ENCODE measurements around the gene AGMO.

Gene AGMO

DNA sequence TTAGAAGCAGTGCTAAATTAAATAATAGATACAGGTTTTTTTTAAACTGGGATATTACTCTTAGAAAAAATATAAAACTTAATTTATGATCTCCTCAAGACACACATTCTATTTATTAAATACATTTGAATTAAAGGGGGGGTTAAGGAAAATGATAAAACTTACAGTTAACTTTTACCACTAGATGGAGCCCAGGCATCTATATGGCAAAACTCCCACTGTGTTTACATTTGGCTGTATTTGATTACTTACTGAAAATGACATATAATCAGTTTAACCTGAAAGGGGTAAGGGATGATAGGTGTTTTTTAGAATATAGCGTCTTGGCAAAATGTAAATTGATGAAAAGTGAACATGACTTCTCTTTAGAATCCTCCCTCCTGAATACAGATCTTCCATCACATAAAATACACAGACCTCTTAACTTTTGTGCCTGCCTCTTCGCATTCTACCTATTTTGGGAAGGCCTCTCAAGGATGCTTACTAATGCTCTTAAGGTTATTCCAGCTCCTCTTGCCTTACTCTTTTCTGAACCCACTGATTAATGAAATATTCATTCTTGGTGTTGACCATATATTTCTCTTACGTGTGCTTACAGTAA is 235.7 kb downstream of the AGMO start:
- Histone ChIP-seq H3K9me3 (ENCODE audit: control insufficient read depth, low read length) (no peaks in the 10 kb centered on the region), H2BK15ac (ENCODE audit: low read depth, poor library complexity, severe bottlenecking) (no peak overlapping the region), H2BK120ac (ENCODE audit: low read depth, low read length) (no peak overlapping the region), H3K23ac (ENCODE audit: low read length in 2 of 2) (no peak overlapping the region), H3K9ac (ENCODE audit: low read length) (peak overlapping the region; percentile 8), H3K27me3 (ENCODE audit: control insufficient read depth in 1 of 2, insufficient read depth in 1 of 2, low read length in 2 of 2) (no peaks in the 10 kb centered on the region), H3K4ac (ENCODE audit: low read depth in 1 of 2, low read length in 2 of 2) (no peak overlapping the region), H3K79me1 (replicated peaks; ENCODE audit: low read length, poor library complexity, severe bottlenecking) (no peaks in the 10 kb centered on the region), H4K8ac (ENCODE audit: low read length) (no peak overlapping the region), H2AK5ac (ENCODE audit: low read length, severe bottlenecking) (no peak overlapping the region), H2BK12ac (ENCODE audit: low read length in 2 of 2) (no peak overlapping the region), H3K14ac (ENCODE audit: low read length in 2 of 2) (no peak overlapping the region), H3K18ac (ENCODE audit: low read depth in 1 of 2, low read length in 2 of 2) (no peak overlapping the region), H3K4me2 (ENCODE audit: low read length, poor library complexity, severe bottlenecking) (no peak overlapping the region), H3K27ac (ENCODE audit: low read length, poor library complexity, severe bottlenecking) (no peak overlapping the region), H3K36me3 (ENCODE audit: control insufficient read depth in 1 of 2, insufficient read depth in 2 of 2, low read depth in 1 of 2, low read length in 2 of 2) (no peaks in the 10 kb centered on the region), H3K4me3 (ENCODE audit: insufficient read depth in 1 of 2, low read depth in 1 of 2, low read length in 2 of 2) (no peak overlapping the region), H3K4me1 (ENCODE audit: control insufficient read depth, insufficient read depth, low read depth, low read length) (no peaks in the 10 kb centered on the region), H2AFZ (ENCODE audit: low read depth, low read length) (no peak overlapping the region), H4K91ac (ENCODE audit: low read length) (no peak overlapping the region), H2BK5ac (ENCODE audit: low read depth, low read length, poor library complexity, severe bottlenecking) (no peak overlapping the region)
- DNase-seq = peak; percentile 50
- 71% methylated on average over 3 of the region's 3 CpGs for WGBS

DNA sequence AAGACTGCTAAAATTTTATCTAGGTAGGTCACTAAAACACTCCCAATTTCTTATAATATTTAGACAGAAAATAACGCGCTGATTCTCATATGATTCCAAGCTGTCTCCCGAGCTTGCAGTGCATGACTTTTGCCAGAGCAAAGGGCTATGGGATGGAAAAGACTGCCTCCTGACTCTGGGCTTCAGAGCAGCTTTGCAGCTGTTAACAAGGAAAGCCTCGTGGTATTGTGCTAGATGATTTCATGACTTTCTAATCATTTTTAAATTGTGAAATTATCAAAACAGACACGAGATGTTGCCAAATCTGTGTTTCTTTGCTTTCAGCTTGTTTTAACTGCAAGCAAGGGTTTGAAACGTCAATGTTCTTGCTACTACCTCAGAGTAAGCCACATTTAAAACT is 238.3 kb downstream of the AGMO start:
- no peaks in the 10 kb centered on the region for H3K79me1 ChIP-seq (replicated peaks; ENCODE audit: low read length, poor library complexity, severe bottlenecking)
- no peak for DNase-seq
- H2BK15ac ChIP-seq (ENCODE audit: low read depth, poor library complexity, severe bottlenecking) = no peak overlapping the region
- H4K91ac ChIP-seq (ENCODE audit: low read length) = no peak overlapping the region
- peak overlapping the region; percentile 42 for H3K9ac ChIP-seq (ENCODE audit: low read length)
- no peaks in the 10 kb centered on the region for H3K9me3 ChIP-seq (ENCODE audit: control insufficient read depth, low read length)
- H3K27me3 ChIP-seq (ENCODE audit: control insufficient read depth in 1 of 2, insufficient read depth in 1 of 2, low read length in 2 of 2) = no peaks in the 10 kb centered on the region
- H2BK120ac ChIP-seq (ENCODE audit: low read depth, low read length) = no peak overlapping the region
- no peak overlapping the region for H3K4me3 ChIP-seq (ENCODE audit: insufficient read depth in 1 of 2, low read depth in 1 of 2, low read length in 2 of 2)
- H3K27ac ChIP-seq (ENCODE audit: low read length, poor library complexity, severe bottlenecking) = no peak overlapping the region
- H2AFZ ChIP-seq (ENCODE audit: low read depth, low read length) = no peak overlapping the region
- no peak overlapping the region for H3K4ac ChIP-seq (ENCODE audit: low read depth in 1 of 2, low read length in 2 of 2)
- no peak overlapping the region for H2AK5ac ChIP-seq (ENCODE audit: low read length, severe bottlenecking)
- no peak overlapping the region for H3K4me2 ChIP-seq (ENCODE audit: low read length, poor library complexity, severe bottlenecking)
- no peak overlapping the region for H3K18ac ChIP-seq (ENCODE audit: low read depth in 1 of 2, low read length in 2 of 2)
- H3K23ac ChIP-seq (ENCODE audit: low read length in 2 of 2) = no peak overlapping the region
- H2BK12ac ChIP-seq (ENCODE audit: low read length in 2 of 2) = no peak overlapping the region
- no peaks in the 10 kb centered on the region for H3K4me1 ChIP-seq (ENCODE audit: control insufficient read depth, insufficient read depth, low read depth, low read length)
- H2BK5ac ChIP-seq (ENCODE audit: low read depth, low read length, poor library complexity, severe bottlenecking) = no peak overlapping the region
- no peak overlapping the region for H3K14ac ChIP-seq (ENCODE audit: low read length in 2 of 2)
- WGBS = 93% methylated on average over 6 of the region's 6 CpGs
- H4K8ac ChIP-seq (ENCODE audit: low read length) = no peak overlapping the region
- H3K36me3 ChIP-seq (ENCODE audit: control insufficient read depth in 1 of 2, insufficient read depth in 2 of 2, low read depth in 1 of 2, low read length in 2 of 2) = no peaks in the 10 kb centered on the region

DNA sequence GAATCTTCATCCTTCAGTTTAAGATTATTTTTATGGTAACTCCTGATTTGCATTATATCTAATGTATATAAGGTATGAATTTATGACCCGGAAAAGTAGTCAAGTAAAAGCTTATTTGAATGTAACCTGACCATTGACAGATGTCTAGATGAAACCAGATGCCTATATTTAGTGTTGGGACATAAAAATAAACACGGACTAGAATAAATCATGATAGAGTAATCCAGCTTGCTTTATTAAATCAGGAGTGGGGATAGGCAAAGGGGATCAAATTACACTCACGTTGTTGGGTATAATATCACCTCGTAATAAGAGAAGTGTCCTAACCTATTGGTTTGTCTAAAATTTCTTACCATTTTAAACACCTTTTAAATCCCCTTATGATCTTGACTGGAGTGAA is 244.6 kb downstream of the AGMO start:
- H3K9me3 ChIP-seq (ENCODE audit: control insufficient read depth, low read length) = no peaks in the 10 kb centered on the region
- no peak overlapping the region for H3K9ac ChIP-seq (ENCODE audit: low read length)
- WGBS = 100% methylated on average over 2 of the region's 4 CpGs
- no peaks in the 10 kb centered on the region for H3K27me3 ChIP-seq (ENCODE audit: control insufficient read depth in 1 of 2, insufficient read depth in 1 of 2, low read length in 2 of 2)
- H2BK15ac ChIP-seq (ENCODE audit: low read depth, poor library complexity, severe bottlenecking) = no peak overlapping the region
- no peak overlapping the region for H3K23ac ChIP-seq (ENCODE audit: low read length in 2 of 2)
- no peak overlapping the region for H2BK120ac ChIP-seq (ENCODE audit: low read depth, low read length)
- H3K79me1 ChIP-seq (replicated peaks; ENCODE audit: low read length, poor library complexity, severe bottlenecking) = no peaks in the 10 kb centered on the region
- no peaks in the 10 kb centered on the region for H3K36me3 ChIP-seq (ENCODE audit: control insufficient read depth in 1 of 2, insufficient read depth in 2 of 2, low read depth in 1 of 2, low read length in 2 of 2)
- no peak overlapping the region for H2AFZ ChIP-seq (ENCODE audit: low read depth, low read length)
- no peak overlapping the region for H2BK12ac ChIP-seq (ENCODE audit: low read length in 2 of 2)
- H3K4me2 ChIP-seq (ENCODE audit: low read length, poor library complexity, severe bottlenecking) = no peak overlapping the region
- H2BK5ac ChIP-seq (ENCODE audit: low read depth, low read length, poor library complexity, severe bottlenecking) = no peak overlapping the region
- DNase-seq = no peak
- H3K14ac ChIP-seq (ENCODE audit: low read length in 2 of 2) = no peak overlapping the region
- H4K8ac ChIP-seq (ENCODE audit: low read length) = no peak overlapping the region
- H3K4ac ChIP-seq (ENCODE audit: low read depth in 1 of 2, low read length in 2 of 2) = no peak overlapping the region
- H3K18ac ChIP-seq (ENCODE audit: low read depth in 1 of 2, low read length in 2 of 2) = no peak overlapping the region
- H2AK5ac ChIP-seq (ENCODE audit: low read length, severe bottlenecking) = no peak overlapping the region
- H3K4me1 ChIP-seq (ENCODE audit: control insufficient read depth, insufficient read depth, low read depth, low read length) = no peaks in the 10 kb centered on the region
- no peak overlapping the region for H3K4me3 ChIP-seq (ENCODE audit: insufficient read depth in 1 of 2, low read depth in 1 of 2, low read length in 2 of 2)
- no peak overlapping the region for H3K27ac ChIP-seq (ENCODE audit: low read length, poor library complexity, severe bottlenecking)
- no peak overlapping the region for H4K91ac ChIP-seq (ENCODE audit: low read length)

DNA sequence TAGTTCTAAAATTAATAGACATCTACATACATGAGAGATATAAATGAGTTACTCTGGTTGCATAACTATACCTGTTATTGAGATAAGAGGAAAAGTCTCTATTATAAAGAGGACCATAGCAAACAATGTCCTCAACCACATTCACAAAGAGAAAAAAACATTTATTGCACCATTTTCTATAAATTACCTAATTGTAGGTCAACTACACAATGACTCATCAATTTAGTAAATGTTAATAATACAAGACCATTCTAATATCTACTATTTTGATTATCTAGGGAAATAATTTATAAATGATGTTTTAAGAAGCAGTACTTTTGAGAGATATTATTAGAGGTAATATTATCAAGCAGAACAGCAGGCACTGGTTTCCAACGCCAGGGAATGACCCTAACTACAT is 246.1 kb downstream of the AGMO start:
- Histone ChIP-seq H2BK120ac (ENCODE audit: low read depth, low read length) (no peak overlapping the region), H3K4ac (ENCODE audit: low read depth in 1 of 2, low read length in 2 of 2) (no peak overlapping the region), H3K14ac (ENCODE audit: low read length in 2 of 2) (no peak overlapping the region), H3K4me3 (ENCODE audit: insufficient read depth in 1 of 2, low read depth in 1 of 2, low read length in 2 of 2) (no peak overlapping the region), H3K9me3 (ENCODE audit: control insufficient read depth, low read length) (no peaks in the 10 kb centered on the region), H2AFZ (ENCODE audit: low read depth, low read length) (no peak overlapping the region), H3K23ac (ENCODE audit: low read length in 2 of 2) (no peak overlapping the region), H3K27me3 (ENCODE audit: control insufficient read depth in 1 of 2, insufficient read depth in 1 of 2, low read length in 2 of 2) (no peaks in the 10 kb centered on the region), H2BK15ac (ENCODE audit: low read depth, poor library complexity, severe bottlenecking) (no peak overlapping the region), H3K4me2 (ENCODE audit: low read length, poor library complexity, severe bottlenecking) (no peak overlapping the region), H3K18ac (ENCODE audit: low read depth in 1 of 2, low read length in 2 of 2) (no peak overlapping the region), H2AK5ac (ENCODE audit: low read length, severe bottlenecking) (no peak overlapping the region), H4K91ac (ENCODE audit: low read length) (no peak overlapping the region), H4K8ac (ENCODE audit: low read length) (no peak overlapping the region), H3K9ac (ENCODE audit: low read length) (no peak overlapping the region), H3K36me3 (ENCODE audit: control insufficient read depth in 1 of 2, insufficient read depth in 2 of 2, low read depth in 1 of 2, low read length in 2 of 2) (no peaks in the 10 kb centered on the region), H3K79me1 (replicated peaks; ENCODE audit: low read length, poor library complexity, severe bottlenecking) (no peaks in the 10 kb centered on the region), H3K4me1 (ENCODE audit: control insufficient read depth, insufficient read depth, low read depth, low read length) (no peaks in the 10 kb centered on the region), H2BK5ac (ENCODE audit: low read depth, low read length, poor library complexity, severe bottlenecking) (no peak overlapping the region), H3K27ac (ENCODE audit: low read length, poor library complexity, severe bottlenecking) (no peak overlapping the region), H2BK12ac (ENCODE audit: low read length in 2 of 2) (no peak overlapping the region)
- 80% methylated on average over 1 of the region's 1 CpG for WGBS
- no peak for DNase-seq

Data from mesenchymal stem cell (in vitro differentiated cells and primary cell).